Measurements from ENCODE around the gene ELF1. TPM values are rescaled to one million over a fixed set of nuclear protein-coding genes. Genes with fewer than 3 reads are reported as not detected.
"Not testable (repeated sequence)": the region's sequence is repeated elsewhere in the genome, so short reads cannot be mapped to it uniquely, and the experiment has no call there.

ELF1 gene
- total RNA-seq, 1 experiment from 2014 or later: 18.7 TPM

DNA sequence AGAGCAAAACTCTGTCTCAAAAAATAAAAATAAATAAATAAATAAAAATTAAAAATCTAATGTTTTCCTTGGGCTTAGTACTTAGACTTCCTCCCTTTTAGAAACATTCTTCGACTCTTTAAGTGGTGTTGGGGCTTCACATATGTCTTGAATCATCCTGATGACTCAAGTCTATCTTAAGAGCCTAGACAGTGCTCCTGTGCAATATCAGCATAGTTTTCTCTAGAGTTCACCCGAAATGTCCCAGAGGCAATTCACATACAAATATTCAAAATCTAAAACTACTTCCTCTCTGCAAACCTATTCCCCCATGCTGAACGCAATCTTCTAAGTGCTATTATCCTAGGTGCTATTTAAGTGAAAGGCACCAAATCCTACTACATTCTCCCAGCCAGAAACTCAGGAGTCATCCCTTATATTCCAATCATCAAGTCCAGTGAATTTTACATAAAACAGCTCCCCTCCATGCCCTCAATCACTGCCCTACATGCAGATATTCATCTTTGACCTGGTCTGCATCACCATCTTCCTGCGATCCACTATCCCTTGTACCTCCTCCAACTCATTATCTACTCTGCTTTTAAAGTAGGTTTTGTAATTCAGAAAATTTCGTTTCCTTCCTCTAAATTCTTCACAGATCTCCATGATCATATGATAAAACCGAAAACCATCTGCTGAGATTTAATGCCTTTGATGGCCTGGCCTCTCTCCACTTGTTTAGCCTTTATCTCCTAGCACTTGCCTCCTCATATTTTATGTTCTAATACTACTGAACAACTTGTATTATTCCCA lies 102.7 kb downstream of the ELF1 start:
- ChIA-PET POLR2A (no interaction called here), CTCF (no interaction called here)
- Mint-ChIP-seq H3K27ac (no peak overlapping the region), H3K4me1 (peaks cover 10% of the 10 kb centered on the region), H3K36me3 (no peaks in the 10 kb centered on the region), H3K27me3 (ENCODE audit: low read depth) (no peaks in the 10 kb centered on the region), H3K4me3 (no peak overlapping the region), H3K9me3 (no peaks in the 10 kb centered on the region)
- DNase-seq (ENCODE audit: low spot score): no peak
- ATAC-seq: no peak
- no peak for TF ChIP-seq ZNF396 (CRISPR knock-in tag; IDR thresholded peaks at IDR 0.05; ENCODE audit: borderline replicate concordance)
- TF ChIP-seq, protein P1, sequence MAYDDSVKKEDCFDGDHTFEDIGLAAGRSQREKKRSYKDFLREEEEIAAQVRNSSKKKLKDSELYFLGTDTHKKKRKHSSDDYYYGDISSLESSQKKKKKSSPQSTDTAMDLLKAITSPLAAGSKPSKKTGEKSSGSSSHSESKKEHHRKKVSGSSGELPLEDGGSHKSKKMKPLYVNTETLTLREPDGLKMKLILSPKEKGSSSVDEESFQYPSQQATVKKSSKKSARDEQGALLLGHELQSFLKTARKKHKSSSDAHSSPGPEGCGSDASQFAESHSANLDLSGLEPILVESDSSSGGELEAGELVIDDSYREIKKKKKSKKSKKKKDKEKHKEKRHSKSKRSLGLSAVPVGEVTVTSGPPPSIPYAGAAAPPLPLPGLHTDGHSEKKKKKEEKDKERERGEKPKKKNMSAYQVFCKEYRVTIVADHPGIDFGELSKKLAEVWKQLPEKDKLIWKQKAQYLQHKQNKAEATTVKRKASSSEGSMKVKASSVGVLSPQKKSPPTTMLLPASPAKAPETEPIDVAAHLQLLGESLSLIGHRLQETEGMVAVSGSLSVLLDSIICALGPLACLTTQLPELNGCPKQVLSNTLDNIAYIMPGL (CRISPR knock-in tag; IDR thresholded peaks at IDR 0.05): no peak
- TF ChIP-seq GTF2I (CRISPR knock-in tag; conservative IDR thresholded peaks at IDR 0.05): no peak
- TF ChIP-seq GABPB1 (CRISPR knock-in tag; IDR thresholded peaks at IDR 0.05): no peak
- TF ChIP-seq, protein P2, sequence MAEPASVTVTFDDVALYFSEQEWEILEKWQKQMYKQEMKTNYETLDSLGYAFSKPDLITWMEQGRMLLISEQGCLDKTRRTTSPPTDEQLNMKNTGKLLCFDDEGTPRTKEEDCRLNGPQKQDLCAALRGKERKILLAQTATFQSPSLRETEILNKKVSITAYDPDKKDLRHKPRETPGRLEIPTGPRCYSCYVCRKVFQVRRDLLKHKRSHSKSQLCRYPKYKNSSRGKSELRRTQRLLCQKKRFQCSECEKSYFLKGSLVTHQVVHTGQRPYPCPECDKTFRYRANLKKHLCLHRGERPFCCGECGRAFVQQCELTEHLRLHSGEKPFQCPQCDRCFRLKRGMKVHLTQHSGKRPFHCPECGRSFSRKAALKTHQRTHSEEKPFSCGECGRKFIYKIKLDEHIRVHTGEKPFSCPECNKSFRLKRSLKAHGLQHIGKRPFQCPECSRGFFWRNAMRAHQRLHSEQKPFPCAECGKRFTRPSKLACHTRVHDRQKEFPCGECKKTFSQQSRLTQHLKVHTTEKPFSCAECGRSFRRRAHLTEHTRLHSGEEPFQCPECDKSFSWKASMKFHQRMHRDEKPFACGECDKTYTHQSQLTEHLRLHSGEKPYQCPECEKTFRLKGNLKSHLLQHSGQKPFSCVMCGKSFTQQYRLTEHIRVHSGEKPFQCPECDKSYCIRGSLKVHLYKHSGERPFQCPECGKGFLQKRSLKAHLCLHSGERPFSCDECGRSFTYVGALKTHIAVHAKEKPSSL (CRISPR knock-in tag; conservative IDR thresholded peaks at IDR 0.05): no peak
- no peak for TF ChIP-seq ZNF423 (CRISPR knock-in tag; IDR thresholded peaks at IDR 0.05)
- no peak for TF ChIP-seq AFF4 (CRISPR knock-in tag; IDR thresholded peaks at IDR 0.05; ENCODE audit: borderline replicate concordance)
- TF ChIP-seq, protein P3, sequence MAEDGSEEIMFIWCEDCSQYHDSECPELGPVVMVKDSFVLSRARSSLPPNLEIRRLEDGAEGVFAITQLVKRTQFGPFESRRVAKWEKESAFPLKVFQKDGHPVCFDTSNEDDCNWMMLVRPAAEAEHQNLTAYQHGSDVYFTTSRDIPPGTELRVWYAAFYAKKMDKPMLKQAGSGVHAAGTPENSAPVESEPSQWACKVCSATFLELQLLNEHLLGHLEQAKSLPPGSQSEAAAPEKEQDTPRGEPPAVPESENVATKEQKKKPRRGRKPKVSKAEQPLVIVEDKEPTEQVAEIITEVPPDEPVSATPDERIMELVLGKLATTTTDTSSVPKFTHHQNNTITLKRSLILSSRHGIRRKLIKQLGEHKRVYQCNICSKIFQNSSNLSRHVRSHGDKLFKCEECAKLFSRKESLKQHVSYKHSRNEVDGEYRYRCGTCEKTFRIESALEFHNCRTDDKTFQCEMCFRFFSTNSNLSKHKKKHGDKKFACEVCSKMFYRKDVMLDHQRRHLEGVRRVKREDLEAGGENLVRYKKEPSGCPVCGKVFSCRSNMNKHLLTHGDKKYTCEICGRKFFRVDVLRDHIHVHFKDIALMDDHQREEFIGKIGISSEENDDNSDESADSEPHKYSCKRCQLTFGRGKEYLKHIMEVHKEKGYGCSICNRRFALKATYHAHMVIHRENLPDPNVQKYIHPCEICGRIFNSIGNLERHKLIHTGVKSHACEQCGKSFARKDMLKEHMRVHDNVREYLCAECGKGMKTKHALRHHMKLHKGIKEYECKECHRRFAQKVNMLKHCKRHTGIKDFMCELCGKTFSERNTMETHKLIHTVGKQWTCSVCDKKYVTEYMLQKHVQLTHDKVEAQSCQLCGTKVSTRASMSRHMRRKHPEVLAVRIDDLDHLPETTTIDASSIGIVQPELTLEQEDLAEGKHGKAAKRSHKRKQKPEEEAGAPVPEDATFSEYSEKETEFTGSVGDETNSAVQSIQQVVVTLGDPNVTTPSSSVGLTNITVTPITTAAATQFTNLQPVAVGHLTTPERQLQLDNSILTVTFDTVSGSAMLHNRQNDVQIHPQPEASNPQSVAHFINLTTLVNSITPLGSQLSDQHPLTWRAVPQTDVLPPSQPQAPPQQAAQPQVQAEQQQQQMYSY (CRISPR knock-in tag; IDR thresholded peaks at IDR 0.05): no peak
- TF ChIP-seq KAT7 (CRISPR knock-in tag; IDR thresholded peaks at IDR 0.05; ENCODE audit: borderline replicate concordance): no peak
- no peak for TF ChIP-seq RORB (CRISPR knock-in tag; IDR thresholded peaks at IDR 0.05)
- TF ChIP-seq NFYB (CRISPR knock-in tag; conservative IDR thresholded peaks at IDR 0.05; ENCODE audit: low read depth): no peak

- H3K27ac Mint-ChIP-seq; H3K4me3 Mint-ChIP-seq; DNase-seq (ENCODE audit: low spot score); H3K9me3 Mint-ChIP-seq; CTCF ChIA-PET; H3K27me3 Mint-ChIP-seq (ENCODE audit: low read depth); ATAC-seq; H3K4me1 Mint-ChIP-seq; H3K36me3 Mint-ChIP-seq; POLR2A ChIA-PET: not testable (repeated sequence)
Measured at GRCh38 chr13:40914863-40915262, 104.3 kb downstream of the ELF1 start.

Measured in WTC11 (cell line).